ENCODE results near the gene CDKAL1.

Gene CDKAL1

GRCh38 chr6:21141616-21142303, 607.5 kb downstream of the CDKAL1 start (continued):
- TF ChIP-seq PATZ1 (CRISPR knock-in tag; IDR thresholded peaks at IDR 0.05; ENCODE audit: borderline replicate concordance) (no peak), PPARA (CRISPR knock-in tag; IDR thresholded peaks at IDR 0.05; ENCODE audit: borderline replicate concordance) (no peak), ZNF565 (CRISPR knock-in tag; conservative IDR thresholded peaks at IDR 0.05; ENCODE audit: low read depth) (no peak), ZFP3 (CRISPR knock-in tag; IDR thresholded peaks at IDR 0.05) (no peak), TCF4 (CRISPR knock-in tag; IDR thresholded peaks at IDR 0.05; ENCODE audit: borderline replicate concordance) (no peak), TOX (CRISPR knock-in tag; IDR thresholded peaks at IDR 0.05; ENCODE audit: borderline replicate concordance) (no peak)
- TF ChIP-seq, protein P1, sequence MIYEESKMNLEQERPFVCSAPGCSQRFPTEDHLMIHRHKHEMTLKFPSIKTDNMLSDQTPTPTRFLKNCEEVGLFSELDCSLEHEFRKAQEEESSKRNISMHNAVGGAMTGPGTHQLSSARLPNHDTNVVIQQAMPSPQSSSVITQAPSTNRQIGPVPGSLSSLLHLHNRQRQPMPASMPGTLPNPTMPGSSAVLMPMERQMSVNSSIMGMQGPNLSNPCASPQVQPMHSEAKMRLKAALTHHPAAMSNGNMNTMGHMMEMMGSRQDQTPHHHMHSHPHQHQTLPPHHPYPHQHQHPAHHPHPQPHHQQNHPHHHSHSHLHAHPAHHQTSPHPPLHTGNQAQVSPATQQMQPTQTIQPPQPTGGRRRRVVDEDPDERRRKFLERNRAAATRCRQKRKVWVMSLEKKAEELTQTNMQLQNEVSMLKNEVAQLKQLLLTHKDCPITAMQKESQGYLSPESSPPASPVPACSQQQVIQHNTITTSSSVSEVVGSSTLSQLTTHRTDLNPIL (CRISPR knock-in tag; IDR thresholded peaks at IDR 0.05; ENCODE audit: low read depth), result no peak

DNA sequence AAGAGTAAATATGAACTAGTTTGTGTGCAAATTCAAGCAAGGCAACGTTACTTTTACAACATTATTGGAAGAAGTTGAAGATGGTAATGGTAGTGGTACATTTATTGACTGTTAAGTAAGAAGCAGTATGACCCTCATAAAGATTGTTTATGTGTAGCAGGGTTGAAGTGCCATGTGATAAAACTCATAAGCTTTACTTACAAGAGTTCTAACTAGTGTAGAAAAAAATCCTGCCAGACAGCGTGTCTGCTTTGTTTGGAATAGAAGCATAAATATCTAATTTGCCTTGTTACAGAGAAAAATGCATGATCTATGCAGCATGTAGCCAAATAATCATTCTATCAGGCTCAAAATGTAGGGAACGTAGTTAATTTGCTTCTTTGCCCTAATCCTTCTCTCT, 608.5 kb downstream of the CDKAL1 start:
- no peak for TF ChIP-seq ESRRG (CRISPR knock-in tag; IDR thresholded peaks at IDR 0.05)
- TF ChIP-seq POU6F1 (CRISPR knock-in tag; IDR thresholded peaks at IDR 0.05; ENCODE audit: borderline replicate concordance, low read depth), result no peak
- no peak for TF ChIP-seq ZNF565 (CRISPR knock-in tag; conservative IDR thresholded peaks at IDR 0.05; ENCODE audit: low read depth)
- no peak for TF ChIP-seq PATZ1 (CRISPR knock-in tag; IDR thresholded peaks at IDR 0.05; ENCODE audit: borderline replicate concordance)
- TF ChIP-seq TOX (CRISPR knock-in tag; IDR thresholded peaks at IDR 0.05; ENCODE audit: borderline replicate concordance), result no peak
- no peak for TF ChIP-seq CSDC2 (CRISPR knock-in tag; IDR thresholded peaks at IDR 0.05)
- TF ChIP-seq BACH2 (CRISPR knock-in tag; IDR thresholded peaks at IDR 0.05; ENCODE audit: borderline replicate concordance), result no peak
- no peak for TF ChIP-seq PPARA (CRISPR knock-in tag; IDR thresholded peaks at IDR 0.05; ENCODE audit: borderline replicate concordance)
- TF ChIP-seq ZFP30 (CRISPR knock-in tag; IDR thresholded peaks at IDR 0.05), result no peak
- TF ChIP-seq OSR1 (CRISPR knock-in tag; IDR thresholded peaks at IDR 0.05), result no peak
- TF ChIP-seq SNAI2 (CRISPR knock-in tag; IDR thresholded peaks at IDR 0.05), result no peak
- TF ChIP-seq ISL1 (CRISPR knock-in tag; IDR thresholded peaks at IDR 0.05), result no peak
- ATAC-seq, result no peak

DNA sequence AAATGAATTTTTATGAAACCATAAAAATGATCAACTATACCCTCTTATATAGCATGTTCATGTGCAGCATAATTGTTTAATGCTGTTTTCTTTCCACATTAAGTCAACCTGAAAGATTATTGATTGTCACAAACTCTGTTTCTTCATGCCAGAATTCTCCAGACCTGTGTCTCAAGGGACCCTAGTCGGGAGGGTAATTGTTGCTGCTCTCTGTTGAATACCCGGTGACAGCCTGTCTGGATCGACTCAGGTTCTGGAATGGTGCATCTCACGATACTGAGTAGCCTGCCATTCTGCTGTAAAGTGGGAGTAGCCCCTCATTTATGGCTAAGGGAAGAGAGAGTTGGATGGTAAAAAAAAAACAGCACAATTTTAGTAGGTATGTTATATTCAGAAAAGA, 609.4 kb downstream of the CDKAL1 start:
- no peak for TF ChIP-seq OSR1 (CRISPR knock-in tag; IDR thresholded peaks at IDR 0.05)
- TF ChIP-seq CSRNP3 (CRISPR knock-in tag; IDR thresholded peaks at IDR 0.05), result no peak
- TF ChIP-seq ZNF565 (CRISPR knock-in tag; conservative IDR thresholded peaks at IDR 0.05; ENCODE audit: low read depth), result no peak
- no peak for TF ChIP-seq ZFP3 (CRISPR knock-in tag; IDR thresholded peaks at IDR 0.05)
- TF ChIP-seq ESRRG (CRISPR knock-in tag; IDR thresholded peaks at IDR 0.05), result no peak
- TF ChIP-seq SNAI2 (CRISPR knock-in tag; IDR thresholded peaks at IDR 0.05), result no peak
- no peak for TF ChIP-seq ZNF8 (CRISPR knock-in tag; IDR thresholded peaks at IDR 0.05)
- no peak for ATAC-seq

DNA sequence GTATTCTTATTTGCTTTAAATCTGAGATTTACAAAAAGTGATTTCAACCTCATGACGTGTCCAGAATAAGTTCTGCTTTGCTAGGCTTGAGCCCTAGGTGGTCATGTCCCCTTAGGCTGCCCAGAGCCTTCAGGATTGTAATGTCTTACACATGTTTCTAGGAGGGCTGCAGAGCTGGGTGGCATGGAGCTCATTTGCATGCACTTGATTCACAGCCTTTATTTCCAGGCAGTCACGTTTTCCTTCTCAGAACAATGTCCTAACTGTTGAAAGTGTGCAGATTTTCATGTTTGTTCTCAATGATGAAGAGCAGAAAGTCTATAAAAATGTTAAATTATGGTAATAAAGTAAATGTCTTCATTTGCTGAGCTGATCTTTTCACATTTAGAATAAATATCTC, 610.7 kb downstream of the CDKAL1 start:
- no peak for ATAC-seq
- TF ChIP-seq TSHZ2 (CRISPR knock-in tag; IDR thresholded peaks at IDR 0.05), result no peak
- no peak for TF ChIP-seq ARNTL (CRISPR knock-in tag; IDR thresholded peaks at IDR 0.05; ENCODE audit: borderline replicate concordance, low read depth)
- no peak for TF ChIP-seq OSR1 (CRISPR knock-in tag; IDR thresholded peaks at IDR 0.05)
- no peak for TF ChIP-seq POU6F1 (CRISPR knock-in tag; IDR thresholded peaks at IDR 0.05; ENCODE audit: borderline replicate concordance, low read depth)
- no peak for TF ChIP-seq ZFP3 (CRISPR knock-in tag; IDR thresholded peaks at IDR 0.05)
- no peak for TF ChIP-seq CSRNP3 (CRISPR knock-in tag; IDR thresholded peaks at IDR 0.05)
- no peak for TF ChIP-seq RARB (CRISPR knock-in tag; IDR thresholded peaks at IDR 0.05)
- no peak for TF ChIP-seq ISL1 (CRISPR knock-in tag; IDR thresholded peaks at IDR 0.05)

All from SK-N-SH treated with all-trans-retinoic acid at 6 μM for 48 hours (cell line).